ENCODE data around the gene DUSP8.

- TF ChIP-seq POLR2A (IDR thresholded peaks at IDR 0.05; ENCODE audit: low read length), result no peak
- no peak for TF ChIP-seq GATA1 (IDR thresholded peaks at IDR 0.05; ENCODE audit: low read depth, low read length)
Measured at GRCh38 chr11:1570896-1571759, 943 bp downstream of the DUSP8 start.
